MCF 10A (cell line): ENCODE measurements around the gene TRPV6. TPM values are rescaled to one million over a fixed set of nuclear protein-coding genes. Genes with fewer than 3 reads are reported as not detected.

ENCODE experiments used
- Bru-seq: library from RNA; stranded (reverse); fragments of 400-500 nt; gene quantifications from one replicate; lab custom pipeline; 2021; lab: Mats Ljungman, UMichigan
- BruChase-seq, 2 experiments: library from RNA; stranded (reverse); fragments of 400-500 nt; gene quantifications; one replicate each; lab custom pipeline; 2021; lab: Mats Ljungman, UMichigan
- BruUV-seq: library from RNA; stranded (reverse); fragments of 400-500 nt; replicated peaks from 2 replicates; lab custom pipeline; 2021; lab: Mats Ljungman, UMichigan
- CTCF ChIA-PET: fragments of 300-600 bp; sonication (Branson Sonifier 250); formaldehyde crosslinking; extraction: SDS; loops from one replicate; lab custom pipeline; 2021; ENCODE audit warnings: antibody characterized with exemption, inconsistent platforms; lab: Yijun Ruan, JAX
- POLR2A ChIA-PET: fragments of 300-600, 350-650 bp; sonication (Branson Sonifier 250); formaldehyde crosslinking; extraction: SDS; loops from one replicate; lab custom pipeline; 2020; ENCODE audit warnings: antibody characterized with exemption, inconsistent platforms; lab: Yijun Ruan, JAX
- DNase-seq: peaks from one replicate; pipeline ENCODE4 v3.0.0-alpha.2; 2018; ENCODE audit not compliant: unreplicated experiment
- H3K27ac Mint-ChIP-seq: one replicate; pipeline ENCODE4 v1.8.0; 2022; ENCODE audit warnings: mild to moderate bottlenecking, low read depth, mixed read lengths; ENCODE audit not compliant: unreplicated experiment
- H3K27me3 Mint-ChIP-seq: one replicate; pipeline ENCODE4 v1.8.0; 2022; ENCODE audit warnings: mixed read lengths; ENCODE audit not compliant: insufficient read depth, unreplicated experiment
- H3K36me3 Mint-ChIP-seq: one replicate; pipeline ENCODE4 v1.8.0; 2022; ENCODE audit warnings: mild to moderate bottlenecking, moderate library complexity, mixed read lengths; ENCODE audit not compliant: insufficient read depth, unreplicated experiment
- H3K4me1 Mint-ChIP-seq: one replicate; pipeline ENCODE4 v1.8.0; 2022; ENCODE audit warnings: mixed read lengths; ENCODE audit not compliant: insufficient read depth, unreplicated experiment
- H3K4me3 Mint-ChIP-seq: one replicate; pipeline ENCODE4 v1.8.0; 2022; ENCODE audit warnings: mild to moderate bottlenecking, moderate library complexity, mixed read lengths; ENCODE audit not compliant: unreplicated experiment
- H3K9me3 Mint-ChIP-seq: one replicate; pipeline ENCODE4 v1.8.0; 2022; ENCODE audit warnings: mixed read lengths; ENCODE audit not compliant: unreplicated experiment
- intact Hi-C: fragments of 100-400 bp; cut with micrococcal nuclease; formaldehyde crosslinking; loops from 2 replicates; pipeline ENCODE4 v1.14.1; 2022
- long read RNA-seq: library from polyadenylated mRNA; stranded (forward); transcript quantifications from one replicate; pipeline ENCODE4 v2.0.0, GENCODE V29; 2022
- total RNA-seq: library from RNA; stranded (reverse); gene quantifications from 2 replicates; pipeline ENCODE4 v1.2.3, GENCODE V29; 2022
- TF ChIP-seq, protein P1 (sequence below): fragments of 200-600 bp; IDR thresholded peaks from one replicate; pipeline ENCODE4 v1.8.0; 2022; ENCODE audit warnings: antibody characterized with exemption, mild to moderate bottlenecking; ENCODE audit not compliant: unreplicated experiment

The TRPV6 gene
- total RNA-seq, result 0.30 and 0.44 TPM in 2 replicates
- Bru-seq, nascent RNA, result percentile 12 among the genes with signal in this experiment
- BruChase-seq, experiment 1, labeled RNA remaining after a 6-hour chase, result percentile 15 among the genes with signal in this experiment
- BruChase-seq, experiment 2, labeled RNA remaining after a 2-hour chase, result percentile 18 among the genes with signal in this experiment
- long read RNA-seq, result 0 reads

GRCh38 chr7:142885311-142886230 lies at the start of gene TRPV6:
TSS of gene TRPV6 (minus strand) at chr7:142885745.
- POLR2A ChIA-PET, result interaction anchor here (0.6 to 1.5 kb wide), 4 partner anchors 26 to 448 kb away, joined by 3 to 5 read pairs (median 3); no protein-coding TSS in a partner anchor
- CTCF ChIA-PET, result interaction anchor here (0.7 to 1.9 kb wide), 5 partner anchors 19 to 329 kb away, joined by 3 to 16 read pairs (median 8); no protein-coding TSS in a partner anchor
- H3K4me1 Mint-ChIP-seq, result no peaks in the 10 kb centered on the region

DNA sequence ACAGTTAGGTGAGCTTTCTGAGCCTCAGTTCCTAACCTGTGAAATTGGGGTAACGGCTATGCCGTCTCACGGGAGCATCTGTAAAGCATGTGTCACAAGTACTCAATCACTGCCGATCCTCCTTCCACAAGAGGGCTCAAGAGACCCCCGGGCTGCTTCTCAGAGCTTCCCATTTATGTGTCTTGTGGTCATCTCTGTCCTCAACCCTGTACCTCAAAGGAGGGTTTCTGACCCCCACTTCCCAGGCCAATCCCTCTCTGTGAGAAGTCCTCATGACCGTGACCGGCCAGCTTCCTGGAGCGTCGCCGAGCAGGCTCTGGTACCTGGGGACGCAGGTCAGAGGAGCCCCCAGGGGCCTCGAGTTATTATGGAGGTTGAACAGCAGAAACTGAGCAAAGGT lies 48.5 kb upstream of the TRPV6 start:
- no peaks in the 10 kb centered on the region for H3K9me3 Mint-ChIP-seq
- TF ChIP-seq, protein P1, sequence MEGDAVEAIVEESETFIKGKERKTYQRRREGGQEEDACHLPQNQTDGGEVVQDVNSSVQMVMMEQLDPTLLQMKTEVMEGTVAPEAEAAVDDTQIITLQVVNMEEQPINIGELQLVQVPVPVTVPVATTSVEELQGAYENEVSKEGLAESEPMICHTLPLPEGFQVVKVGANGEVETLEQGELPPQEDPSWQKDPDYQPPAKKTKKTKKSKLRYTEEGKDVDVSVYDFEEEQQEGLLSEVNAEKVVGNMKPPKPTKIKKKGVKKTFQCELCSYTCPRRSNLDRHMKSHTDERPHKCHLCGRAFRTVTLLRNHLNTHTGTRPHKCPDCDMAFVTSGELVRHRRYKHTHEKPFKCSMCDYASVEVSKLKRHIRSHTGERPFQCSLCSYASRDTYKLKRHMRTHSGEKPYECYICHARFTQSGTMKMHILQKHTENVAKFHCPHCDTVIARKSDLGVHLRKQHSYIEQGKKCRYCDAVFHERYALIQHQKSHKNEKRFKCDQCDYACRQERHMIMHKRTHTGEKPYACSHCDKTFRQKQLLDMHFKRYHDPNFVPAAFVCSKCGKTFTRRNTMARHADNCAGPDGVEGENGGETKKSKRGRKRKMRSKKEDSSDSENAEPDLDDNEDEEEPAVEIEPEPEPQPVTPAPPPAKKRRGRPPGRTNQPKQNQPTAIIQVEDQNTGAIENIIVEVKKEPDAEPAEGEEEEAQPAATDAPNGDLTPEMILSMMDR, result no peak
- H3K4me3 Mint-ChIP-seq, result no peak overlapping the region
- H3K27ac Mint-ChIP-seq, result no peak overlapping the region
- no peaks in the 10 kb centered on the region for H3K4me1 Mint-ChIP-seq
- no TSS peak for BruUV-seq
- H3K27me3 Mint-ChIP-seq, result peaks cover 16% of the 10 kb centered on the region
- intact Hi-C loops, result no loop called here
- ChIA-PET POLR2A (interaction anchor here (0.9 kb wide), 1 partner anchor 23 kb away, joined by 3 read pairs; no protein-coding TSS in a partner anchor), CTCF (interaction anchor here (0.8 to 1.3 kb wide), 3 partner anchors 18 to 68 kb away, joined by 3 to 4 read pairs (median 3); no protein-coding TSS in a partner anchor)
- no peak for DNase-seq
- H3K36me3 Mint-ChIP-seq, result no peaks in the 10 kb centered on the region

More at GRCh38 chr7:142885311-142886230, at the start of gene TRPV6:
- peaks cover under 1% of the 10 kb centered on the region for H3K9me3 Mint-ChIP-seq
- TF ChIP-seq, protein P1, result no peak
- H3K27me3 Mint-ChIP-seq, result peaks cover 24% of the 10 kb centered on the region
- H3K27ac Mint-ChIP-seq, result no peak within 1 kb of the TSS
- peak; percentile 81 for DNase-seq
- H3K4me3 Mint-ChIP-seq, result no peak within 1 kb of the TSS
- H3K36me3 Mint-ChIP-seq, result no peaks in the 10 kb centered on the region
- BruUV-seq, result no TSS peak
- intact Hi-C loops, result loop anchor here (10.0 kb wide), 2 partner anchors 119 to 329 kb away; no protein-coding TSS in a partner anchor

- Mint-ChIP-seq H3K4me1 (no peaks in the 10 kb centered on the region), H3K27ac (no peak within 1 kb of the TSS), H3K27me3 (peaks cover 12% of the 10 kb centered on the region), H3K4me3 (no peak within 1 kb of the TSS), H3K9me3 (no peaks in the 10 kb centered on the region), H3K36me3 (no peaks in the 10 kb centered on the region)
- ChIA-PET POLR2A (interaction anchor here (0.9 kb wide), 1 partner anchor 24 kb away, joined by 3 read pairs; no protein-coding TSS in a partner anchor), CTCF (interaction anchor here (0.7 to 1.3 kb wide), 4 partner anchors 18 to 221 kb away, joined by 3 to 4 read pairs (median 3); no protein-coding TSS in a partner anchor)
- no peak for DNase-seq
- TF ChIP-seq, protein P1, result no peak
- intact Hi-C loops, result no loop called here
- no TSS peak for BruUV-seq
Measured at GRCh38 chr7:142933624-142934023, 48.1 kb upstream of the TRPV6 start, which contains the start of gene TRPV5. TSS of gene TRPV5 (minus strand) at chr7:142933746. CDS start at chr7:142933459, 287 bp downstream.
